SKM-1 treated with dmso at 0.1 percent for 144 hours (cell line): ENCODE data around the gene ATG101.
A peak's percentile ranks its signal among the peaks of the same experiment; 100 is the strongest.
"Not testable (repeated sequence)": the region's sequence is repeated elsewhere in the genome, so short reads cannot be mapped to it uniquely, and the experiment has no call there.

ENCODE experiments used
- DNase-seq: peaks from one replicate; lab custom pipeline; 2025; ENCODE audit not compliant: unreplicated experiment; lab: John Stamatoyannopoulos, UW

ATG101 gene

GRCh38 chr12:52097045-52097666 lies 27.4 kb downstream of the ATG101 start:
- DNase-seq, result no peak

GRCh38 chr12:52104431-52105089 lies 34.8 kb downstream of the ATG101 start:
- not testable (repeated sequence) for DNase-seq

GRCh38 chr12:52116222-52117125 lies 46.7 kb downstream of the ATG101 start:
- DNase-seq, result not testable (repeated sequence)

- not testable (repeated sequence) for DNase-seq
Measured at GRCh38 chr12:52117806-52118475, 48.2 kb downstream of the ATG101 start.

GRCh38 chr12:52119398-52120254 lies 49.8 kb downstream of the ATG101 start:
- DNase-seq, result peak; percentile 1

- DNase-seq, result no peak
Measured at GRCh38 chr12:52120951-52121823, 51.4 kb downstream of the ATG101 start.

- peak; percentile 17 for DNase-seq
Measured at GRCh38 chr12:52121824-52122539, 52.2 kb downstream of the ATG101 start.

GRCh38 chr12:52122540-52122871 lies 52.7 kb downstream of the ATG101 start:
- no peak for DNase-seq

- DNase-seq, result no peak
Measured at GRCh38 chr12:52122904-52123303, 53.1 kb downstream of the ATG101 start.

- no peak for DNase-seq
Measured at GRCh38 chr12:52123487-52124186, 53.9 kb downstream of the ATG101 start.

- no peak for DNase-seq
Measured at GRCh38 chr12:52125476-52125900, 55.7 kb downstream of the ATG101 start.

- no peak for DNase-seq
Measured at GRCh38 chr12:52126050-52126604, 56.3 kb downstream of the ATG101 start.
